Activated CD8-positive, alpha-beta memory T cell treated with anti-CD3 and anti-CD28 coated beads for 36 hours (primary cell): ENCODE data around the gene ADD2. TPM values are rescaled to one million over a fixed set of nuclear protein-coding genes. Genes with fewer than 3 reads are reported as not detected.
"Not testable (repeated sequence)": the region's sequence is repeated elsewhere in the genome, so short reads cannot be mapped to it uniquely, and the experiment has no call there.

Experiments used
- CTCF ChIA-PET: fragments of 350-600 bp; sonication (Branson Sonifier 250); formaldehyde crosslinking; loops from one replicate; lab custom pipeline; 2021; ENCODE audit warnings: antibody characterized with exemption; lab: Charles Lee
- POLR2A ChIA-PET: fragments of 350-600 bp; sonication (Branson Sonifier 250); formaldehyde crosslinking; loops from one replicate; lab custom pipeline; 2021; ENCODE audit warnings: antibody characterized with exemption; lab: Charles Lee
- total RNA-seq, 2 experiments: library from RNA; stranded (reverse); gene quantifications; one replicate each; pipeline ENCODE4 v1.2.3, GENCODE V29; 2021

The ADD2 gene
- total RNA-seq, 2 experiments from 2014 or later: 2.0 to 2.8 TPM

DNA sequence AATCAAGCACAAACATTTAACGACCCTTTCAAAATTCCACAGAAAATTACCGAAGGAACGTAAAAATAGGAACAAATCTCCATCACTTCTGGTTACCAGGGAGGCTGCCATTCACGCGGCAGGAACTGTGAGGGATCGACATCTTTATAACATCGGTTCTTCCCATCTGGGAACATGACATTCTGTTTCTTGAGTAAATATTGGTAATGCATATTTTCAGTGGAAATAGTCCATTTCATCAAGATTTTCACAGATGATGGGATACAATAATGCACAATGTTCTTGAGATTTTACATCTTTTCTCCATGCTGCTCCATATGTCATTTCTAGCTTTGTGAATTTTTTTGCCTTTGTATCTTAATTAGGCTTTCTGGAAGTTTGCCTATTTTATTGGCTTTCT is 10.0 kb downstream of the ADD2 start:
- POLR2A ChIA-PET: no interaction called here

DNA sequence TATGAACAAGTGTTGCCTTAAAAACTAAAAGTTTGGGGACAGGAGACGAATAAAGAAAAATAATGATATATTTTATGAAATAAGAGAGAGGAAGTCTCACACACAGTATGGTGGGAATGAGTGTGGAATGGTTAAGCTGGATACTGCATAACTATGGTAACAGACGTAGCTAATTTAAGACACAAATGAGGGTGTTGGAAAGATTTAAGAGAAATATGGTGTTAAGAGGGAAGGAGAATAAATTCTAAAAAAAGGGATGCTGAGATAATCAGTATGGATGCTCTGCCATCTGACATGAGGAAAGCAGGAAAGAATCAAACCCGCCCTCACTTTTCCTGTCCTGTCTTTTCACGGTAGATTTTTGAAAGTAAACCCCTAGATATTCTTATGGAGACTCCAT is 10.6 kb downstream of the ADD2 start:
- CTCF ChIA-PET: no interaction called here
- POLR2A ChIA-PET: no interaction called here

More for the DNA sequence above, 10.0 kb downstream of the ADD2 start:
- CTCF ChIA-PET: interaction anchor here (0.6 kb wide), 1 partner anchor 423 kb away, joined by 4 read pairs; no protein-coding TSS in a partner anchor

DNA sequence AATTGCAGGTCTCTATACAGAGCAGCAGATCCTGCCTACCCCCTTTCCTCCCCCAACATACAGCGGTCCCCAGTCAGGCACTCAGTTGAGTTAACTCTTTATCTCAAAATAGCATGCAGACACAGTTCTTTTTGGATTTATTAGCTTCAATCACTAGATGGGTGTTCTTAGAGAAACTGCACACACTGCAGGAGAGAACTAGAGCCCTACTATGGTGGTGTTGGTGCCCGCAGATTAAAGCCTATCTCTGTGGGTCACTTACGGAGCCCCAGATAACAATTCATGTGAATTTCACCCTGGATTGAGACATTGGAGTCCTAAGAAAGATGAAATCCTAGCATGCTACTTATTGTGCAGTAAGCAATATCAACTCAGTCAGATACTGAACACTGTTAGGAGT is 11.9 kb downstream of the ADD2 start:
- ChIA-PET POLR2A (no interaction called here), CTCF (no interaction called here)

GRCh38 chr2:70753902-70754301 is 14.1 kb downstream of the ADD2 start:
- ChIA-PET POLR2A (no interaction called here), CTCF (no interaction called here)

- CTCF ChIA-PET: no interaction called here
Measured at GRCh38 chr2:70753031-70753430, 15.0 kb downstream of the ADD2 start.

GRCh38 chr2:70752396-70752795 is 15.6 kb downstream of the ADD2 start:
- CTCF ChIA-PET: no interaction called here

More at GRCh38 chr2:70753031-70753430, 15.0 kb downstream of the ADD2 start:
- POLR2A ChIA-PET: no interaction called here

DNA sequence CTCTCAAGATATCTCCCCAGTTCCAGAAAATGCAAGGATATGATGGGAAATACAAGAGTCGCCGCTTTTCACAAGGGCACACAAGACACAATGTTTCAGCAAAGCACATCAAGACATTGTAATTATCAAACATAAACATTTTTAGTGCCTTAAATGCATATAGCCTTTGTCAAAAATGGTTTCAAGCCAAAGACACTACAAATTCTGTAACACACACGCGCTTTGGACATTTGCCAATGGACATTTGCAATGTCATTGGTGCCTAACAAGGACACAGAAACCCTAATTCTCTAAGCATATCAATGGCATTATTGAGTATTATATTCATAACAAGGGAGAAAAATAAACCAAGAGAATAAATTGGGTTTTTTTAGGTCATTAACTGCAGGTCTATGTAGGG is 16.1 kb downstream of the ADD2 start:
- POLR2A ChIA-PET: no interaction called here
- CTCF ChIA-PET: no interaction called here

More at GRCh38 chr2:70752396-70752795, 15.6 kb downstream of the ADD2 start:
- POLR2A ChIA-PET: no interaction called here

GRCh38 chr2:70750320-70750719 is 17.7 kb downstream of the ADD2 start:
- POLR2A ChIA-PET: no interaction called here

DNA sequence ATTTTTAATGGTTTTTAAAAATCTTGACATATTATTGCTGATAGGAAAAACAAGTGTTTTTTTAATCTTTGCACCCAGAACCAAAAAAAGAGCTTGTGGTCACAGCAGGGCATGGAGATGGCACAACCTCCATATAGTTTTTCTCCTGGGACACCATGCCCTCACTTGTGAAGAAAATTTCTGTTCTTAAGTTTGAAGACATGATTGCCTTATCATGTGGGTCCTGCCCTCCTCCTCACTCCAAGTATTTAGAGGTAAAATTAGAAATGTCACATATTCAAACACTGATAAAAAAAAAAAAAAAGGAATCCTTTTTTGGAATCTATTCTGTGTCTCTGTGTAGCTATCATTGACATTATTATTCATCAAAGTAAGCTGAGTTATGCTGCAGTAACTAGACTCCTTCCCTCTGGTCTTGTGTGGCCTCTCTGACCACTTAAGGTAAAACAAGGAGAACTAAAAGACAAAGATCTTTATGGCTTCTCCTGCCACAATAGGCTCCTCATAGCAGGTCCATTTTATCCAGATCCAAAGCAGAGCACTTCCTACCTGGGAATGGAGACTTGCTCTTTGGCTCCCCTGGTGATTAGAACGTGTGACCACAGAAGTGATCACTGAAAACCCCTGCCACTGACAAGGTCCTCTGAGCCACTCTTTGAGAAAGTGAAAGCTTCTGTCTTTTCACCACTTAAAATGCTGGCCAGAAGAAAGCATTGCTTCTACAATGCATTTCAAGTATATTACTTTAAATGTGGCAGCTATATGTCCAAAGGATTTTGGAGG is 19.8 kb downstream of the ADD2 start:
- ChIA-PET CTCF (no interaction called here), POLR2A (no interaction called here)

More at GRCh38 chr2:70750320-70750719, 17.7 kb downstream of the ADD2 start:
- CTCF ChIA-PET: no interaction called here

- ChIA-PET CTCF (no interaction called here), POLR2A (no interaction called here)
Measured at GRCh38 chr2:70747284-70747683, 20.7 kb downstream of the ADD2 start.

DNA sequence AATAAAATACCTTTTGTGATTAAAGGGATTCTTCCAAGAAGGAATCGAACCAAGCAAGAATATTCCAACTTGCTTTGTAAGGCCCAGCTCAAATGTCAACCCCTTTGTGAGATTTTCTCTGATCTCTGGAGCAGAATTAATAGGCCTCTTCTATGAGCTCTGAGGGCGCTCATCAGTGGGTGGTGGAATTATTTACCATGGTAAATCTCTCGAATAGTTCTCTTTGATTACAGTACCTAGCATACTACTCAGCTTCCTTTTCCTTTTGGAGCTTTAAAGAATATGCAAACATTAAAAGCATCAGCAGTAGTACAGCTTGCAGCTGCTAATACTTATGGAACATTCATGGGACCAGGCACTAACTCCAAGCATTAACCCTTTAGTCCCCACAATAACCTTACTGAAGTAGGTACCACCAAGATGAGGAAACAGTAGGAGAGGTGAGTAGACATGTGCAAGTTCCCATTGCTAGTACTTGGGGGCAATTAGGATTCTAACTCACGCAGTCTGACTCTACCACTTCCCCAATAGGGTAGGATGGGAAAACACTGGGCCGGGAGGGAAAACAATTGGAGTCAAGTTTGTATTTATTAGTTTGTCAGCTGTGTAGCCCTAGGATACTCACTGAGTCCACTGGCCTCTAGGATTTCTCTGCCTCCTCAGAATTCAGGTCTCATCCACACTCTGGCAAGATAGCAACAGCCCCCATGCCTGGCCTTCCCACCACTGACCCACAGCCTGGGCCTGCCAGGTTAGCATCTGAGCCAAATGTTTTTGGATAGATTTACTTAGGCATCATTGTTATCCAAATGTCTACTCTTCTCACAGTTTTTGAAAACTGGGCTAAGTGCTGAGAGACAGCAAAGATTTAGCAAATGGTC is 21.7 kb downstream of the ADD2 start:
- ChIA-PET CTCF (no interaction called here), POLR2A (no interaction called here)

DNA sequence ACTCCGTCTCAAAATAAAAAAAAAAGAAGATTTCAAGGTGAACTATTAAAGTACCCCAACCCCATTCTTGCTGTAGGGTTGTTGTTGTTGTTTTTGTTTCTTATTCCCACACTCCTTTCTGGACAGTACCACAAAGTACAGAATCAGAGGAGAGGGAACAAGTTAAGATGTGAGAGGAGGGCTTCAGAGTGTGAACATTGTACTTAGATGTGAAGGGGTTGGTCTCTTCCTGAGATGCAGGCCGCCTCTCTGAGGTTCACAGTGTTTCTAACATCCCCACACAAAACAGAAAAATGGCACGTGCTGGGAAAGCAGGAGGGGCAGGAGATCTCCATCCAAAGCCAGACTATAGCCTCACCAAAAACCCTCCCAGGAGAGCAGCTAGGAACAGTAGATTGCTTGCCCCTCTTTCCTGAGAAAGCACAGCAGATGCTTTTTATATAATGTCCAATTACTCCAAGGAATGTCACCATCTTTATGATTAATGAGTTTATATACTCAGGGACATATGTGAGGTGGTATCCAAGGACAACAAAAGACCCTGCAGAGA is 22.6 kb downstream of the ADD2 start:
- CTCF ChIA-PET: interaction anchor here (0.6 kb wide), 1 partner anchor 126 kb away, joined by 4 read pairs; no protein-coding TSS in a partner anchor
- POLR2A ChIA-PET: no interaction called here

DNA sequence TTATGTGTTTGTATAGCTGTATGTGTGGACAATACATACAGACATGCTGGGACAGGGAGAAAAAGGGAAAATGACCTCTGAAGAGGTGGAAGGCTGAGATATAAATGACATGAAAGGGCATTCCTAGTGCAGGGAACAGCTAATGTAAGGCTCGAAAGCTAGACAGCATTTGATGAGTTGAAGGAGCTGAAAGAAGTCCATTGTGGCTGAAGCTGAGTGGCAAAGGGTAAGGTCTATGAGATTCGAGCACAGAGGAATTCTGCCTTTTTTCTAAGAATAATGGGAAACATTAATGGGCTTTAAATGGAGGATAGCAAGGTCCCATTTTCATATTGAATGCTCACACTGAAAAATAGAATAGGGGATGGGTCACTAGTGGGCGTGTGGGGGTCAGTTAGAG is 23.6 kb downstream of the ADD2 start:
- POLR2A ChIA-PET: no interaction called here
- CTCF ChIA-PET: no interaction called here

DNA sequence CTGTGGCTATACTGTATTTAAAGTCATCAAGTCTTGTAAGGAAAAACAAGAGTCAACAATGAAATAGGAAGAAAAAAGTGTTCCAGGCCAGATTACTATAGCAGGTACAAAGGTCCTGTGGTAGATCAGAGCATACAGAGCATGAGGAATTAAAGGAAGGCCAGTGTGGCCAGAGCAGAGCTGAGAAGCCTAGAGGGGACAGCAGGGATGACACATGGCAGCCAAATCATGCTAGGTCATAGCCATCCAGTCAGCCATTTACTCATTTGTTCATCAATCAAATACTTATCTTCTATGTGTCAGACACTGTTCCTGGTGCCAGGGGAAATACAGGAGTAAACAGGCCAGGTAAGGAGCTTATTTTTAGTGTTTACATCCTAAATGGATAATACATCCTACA is 24.3 kb downstream of the ADD2 start:
- CTCF ChIA-PET: no interaction called here
- POLR2A ChIA-PET: no interaction called here

DNA sequence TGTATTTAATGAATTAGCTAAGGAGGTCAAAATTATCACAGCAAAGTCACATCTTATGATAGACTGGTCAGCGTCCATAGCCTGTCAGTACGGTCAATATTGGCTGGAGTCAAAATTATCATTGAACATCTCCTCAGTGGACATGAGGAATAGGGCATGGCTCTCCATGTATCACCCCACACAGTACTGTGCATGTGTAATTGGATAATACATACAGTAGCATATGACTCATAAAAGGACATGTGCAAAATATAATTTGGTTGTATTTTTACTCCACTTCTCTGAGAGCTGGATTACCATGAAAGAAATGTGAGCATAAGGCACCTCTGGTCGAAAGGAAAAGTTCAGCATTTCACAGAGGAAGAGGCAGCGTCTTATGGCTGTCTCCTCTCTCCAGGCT is 24.9 kb downstream of the ADD2 start:
- ChIA-PET POLR2A (no interaction called here), CTCF (no interaction called here)

DNA sequence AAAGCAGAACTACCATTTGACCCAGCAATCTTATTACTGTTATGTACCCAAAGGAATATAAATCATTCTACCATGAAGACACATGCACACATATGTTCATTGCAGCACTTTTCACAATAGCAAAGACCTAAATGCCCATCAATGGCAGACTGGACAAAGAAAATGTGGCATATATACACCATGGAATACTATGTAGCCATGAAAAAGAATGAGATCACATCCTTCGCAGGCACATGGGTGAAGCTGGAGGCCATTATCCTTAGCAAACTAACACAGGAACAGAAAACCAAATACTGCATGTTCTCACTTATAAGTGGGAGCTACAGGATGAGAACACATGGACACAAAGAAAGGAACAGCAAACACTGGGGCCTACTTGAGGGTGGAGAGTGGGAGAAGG is 28.5 kb downstream of the ADD2 start:
- CTCF ChIA-PET, POLR2A ChIA-PET: not testable (repeated sequence)

GRCh38 chr2:70738159-70738558 is 29.8 kb downstream of the ADD2 start:
- CTCF ChIA-PET: no interaction called here
- POLR2A ChIA-PET: no interaction called here

- CTCF ChIA-PET: no interaction called here
- POLR2A ChIA-PET: no interaction called here
Measured at GRCh38 chr2:70735071-70735470, 32.9 kb downstream of the ADD2 start.

GRCh38 chr2:70733646-70734180 is 34.3 kb downstream of the ADD2 start:
- ChIA-PET POLR2A (no interaction called here), CTCF (interaction anchor here (0.5 kb wide), 1 partner anchor 430 kb away, joined by 3 read pairs; no protein-coding TSS in a partner anchor)
